ENCODE results near the gene RTN4R. TPM values are rescaled to one million over a fixed set of nuclear protein-coding genes. Genes with fewer than 3 reads are reported as not detected.

RTN4R gene
- total RNA-seq, 1 donor from 2014 or later: 0.79 TPM

GRCh38 chr22:20242393-20243175, 25.5 kb downstream of the RTN4R start:
- DNase-seq (ENCODE audit: low read depth in 2 of 2): no peak

DNA sequence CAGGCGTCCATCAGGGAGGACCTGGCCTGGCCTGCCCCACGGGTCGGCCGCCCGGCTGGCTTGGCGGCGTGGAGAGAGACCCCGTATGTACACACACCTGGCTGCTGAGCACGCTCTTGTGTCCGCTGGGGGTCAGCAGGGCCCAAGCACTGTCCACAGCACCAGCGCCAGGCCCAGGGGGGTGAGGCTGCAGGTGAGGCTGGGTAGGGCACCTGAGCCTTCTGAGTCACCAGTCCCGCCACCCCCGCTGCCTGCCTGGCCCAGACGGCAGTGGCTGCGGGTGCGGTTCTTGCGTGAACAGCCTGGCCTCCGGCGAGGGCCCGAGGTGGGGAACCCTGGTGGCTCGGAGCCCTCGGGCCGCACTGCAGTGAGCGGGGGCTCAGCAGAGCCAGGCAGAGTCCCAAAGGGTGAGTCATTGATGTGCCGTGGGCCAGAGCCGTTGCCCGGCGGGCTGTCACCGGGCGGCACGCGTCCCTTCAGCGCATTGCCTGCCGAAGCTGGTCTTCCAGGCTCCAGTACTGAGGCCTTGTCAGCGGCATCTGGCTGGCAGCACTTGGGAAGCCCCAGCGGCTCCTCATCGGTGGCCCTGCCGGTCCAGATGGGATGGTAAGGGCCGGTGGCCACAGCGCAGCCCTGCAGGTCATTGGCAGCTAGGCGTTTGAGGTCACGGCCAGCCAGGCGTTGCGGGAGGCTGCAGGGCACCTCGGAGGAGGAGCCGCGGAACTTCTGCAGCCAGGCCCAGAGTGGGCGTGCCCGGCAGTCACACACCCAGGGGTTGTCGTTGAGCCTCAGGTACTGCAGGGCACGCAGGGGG, 26.3 kb downstream of the RTN4R start:
- no peak for DNase-seq (ENCODE audit: low read depth in 2 of 2)

- no peak for DNase-seq (ENCODE audit: low read depth in 2 of 2)
Measured at GRCh38 chr22:20240900-20241299, 27.2 kb downstream of the RTN4R start.

DNA sequence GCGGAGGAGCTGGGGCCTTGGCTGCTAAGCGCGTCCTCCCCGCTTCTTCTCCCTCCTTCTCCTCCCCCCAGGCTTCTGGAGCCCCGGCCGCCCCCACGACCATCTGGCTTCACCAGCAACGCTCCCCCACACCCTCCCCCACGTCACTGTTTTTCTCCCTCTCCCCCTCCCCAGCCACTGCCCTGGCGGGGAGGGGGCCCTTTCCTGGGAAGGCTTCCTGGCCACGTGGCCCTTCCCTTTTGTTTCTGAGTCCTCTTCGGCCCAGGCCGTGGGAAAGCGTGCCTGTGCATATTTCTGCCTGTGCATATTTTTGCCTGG, 27.7 kb downstream of the RTN4R start:
- peak; percentile 37 to 78 for DNase-seq (ENCODE audit: low read depth in 2 of 2)

DNA sequence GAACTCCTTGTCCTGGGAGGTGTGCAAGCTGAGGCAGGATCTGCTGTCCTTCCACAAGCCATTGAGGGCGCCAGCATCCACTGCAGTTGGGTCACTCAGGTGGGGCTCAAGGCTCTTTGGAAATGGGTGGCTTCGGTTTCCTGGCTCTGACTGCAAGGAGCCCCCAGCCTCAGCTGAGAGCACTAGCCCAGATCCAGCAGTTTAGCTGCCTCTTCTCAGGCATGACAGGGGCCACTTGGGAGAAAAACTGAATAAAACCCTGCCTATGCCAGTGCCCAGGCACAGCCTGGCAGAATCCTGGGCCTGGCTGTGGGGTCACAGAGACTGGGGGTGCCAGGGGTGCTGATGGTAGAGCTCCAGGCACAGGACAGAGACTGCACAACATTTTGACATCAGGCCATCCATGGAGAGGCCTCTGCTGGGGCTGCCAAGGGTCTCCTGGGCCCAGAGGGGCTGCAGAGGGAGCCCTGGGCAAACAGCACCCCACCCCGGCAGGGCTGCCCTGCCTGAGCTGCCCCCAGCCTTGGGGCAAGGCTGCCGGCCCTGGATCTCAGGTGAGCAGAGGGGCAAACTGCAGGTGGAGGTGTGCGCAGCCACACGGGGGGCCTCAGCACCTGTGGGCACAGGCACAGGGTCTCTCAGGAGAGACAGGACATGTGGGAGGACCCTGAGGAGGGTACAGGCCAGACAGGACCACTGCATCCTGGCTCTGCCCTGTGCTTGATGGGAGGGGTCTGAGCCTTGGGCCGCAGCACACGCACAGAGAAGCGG, 28.3 kb downstream of the RTN4R start:
- DNase-seq (ENCODE audit: low read depth in 2 of 2): no peak

DNA sequence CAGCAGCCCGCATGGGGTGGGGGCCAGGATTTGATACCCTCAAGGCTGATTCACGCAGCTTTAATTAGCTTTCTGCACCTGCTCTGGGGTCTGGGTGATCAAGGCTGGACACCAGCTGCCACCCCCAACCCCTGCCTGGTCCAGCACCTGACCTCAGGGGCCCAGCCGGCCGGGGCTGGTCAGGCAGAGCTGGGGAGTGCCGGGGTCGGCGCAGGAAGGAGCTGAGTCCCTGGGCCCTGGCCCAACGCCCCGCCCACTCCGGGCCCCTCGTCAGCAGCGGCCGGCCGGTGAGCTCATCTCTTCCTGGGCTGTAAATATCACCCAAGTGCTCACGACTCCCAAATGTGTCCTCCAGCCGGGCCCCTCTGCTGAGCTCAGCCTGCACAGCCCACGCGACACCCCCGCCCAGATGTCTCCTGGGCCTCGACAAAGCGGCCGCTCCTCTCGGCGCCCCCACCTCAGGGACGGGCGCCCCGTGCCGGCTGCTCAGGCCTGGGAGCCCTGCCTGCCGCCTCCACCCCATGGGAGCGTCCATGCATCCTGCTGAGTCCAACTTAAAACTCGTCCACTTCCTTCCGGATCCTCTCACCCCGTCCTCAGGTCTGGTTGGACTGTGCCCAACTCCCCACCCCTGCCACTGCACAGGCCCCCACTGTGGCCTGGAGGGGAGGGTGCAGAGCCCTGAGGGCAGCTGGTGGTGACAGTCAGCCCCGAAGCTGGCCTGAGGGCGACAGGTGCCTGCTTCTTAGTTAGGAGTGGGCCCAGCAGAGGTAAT, 29.0 kb downstream of the RTN4R start:
- DNase-seq (ENCODE audit: low read depth in 2 of 2): peak; percentile 33 to 49

DNA sequence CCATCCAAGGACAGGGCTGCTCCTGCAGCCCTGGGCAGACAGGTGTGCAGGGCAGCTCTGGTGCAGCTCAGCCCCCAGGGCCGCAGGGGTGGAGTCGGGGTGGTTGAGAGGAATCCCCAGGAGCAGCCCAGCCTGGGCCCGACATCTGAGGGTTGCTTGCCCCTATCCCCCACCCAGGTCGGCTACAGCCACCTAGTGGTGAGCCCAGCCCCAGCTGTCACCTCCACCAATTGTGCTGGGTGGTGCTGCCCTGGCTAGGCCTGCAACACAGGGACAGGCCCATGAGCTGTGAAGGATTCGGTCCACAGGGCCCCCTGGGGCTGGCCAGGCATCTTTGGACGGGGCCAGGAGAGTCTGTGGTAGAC, 29.6 kb downstream of the RTN4R start:
- DNase-seq (ENCODE audit: low read depth in 2 of 2): peak; percentile 30 to 64

DNA sequence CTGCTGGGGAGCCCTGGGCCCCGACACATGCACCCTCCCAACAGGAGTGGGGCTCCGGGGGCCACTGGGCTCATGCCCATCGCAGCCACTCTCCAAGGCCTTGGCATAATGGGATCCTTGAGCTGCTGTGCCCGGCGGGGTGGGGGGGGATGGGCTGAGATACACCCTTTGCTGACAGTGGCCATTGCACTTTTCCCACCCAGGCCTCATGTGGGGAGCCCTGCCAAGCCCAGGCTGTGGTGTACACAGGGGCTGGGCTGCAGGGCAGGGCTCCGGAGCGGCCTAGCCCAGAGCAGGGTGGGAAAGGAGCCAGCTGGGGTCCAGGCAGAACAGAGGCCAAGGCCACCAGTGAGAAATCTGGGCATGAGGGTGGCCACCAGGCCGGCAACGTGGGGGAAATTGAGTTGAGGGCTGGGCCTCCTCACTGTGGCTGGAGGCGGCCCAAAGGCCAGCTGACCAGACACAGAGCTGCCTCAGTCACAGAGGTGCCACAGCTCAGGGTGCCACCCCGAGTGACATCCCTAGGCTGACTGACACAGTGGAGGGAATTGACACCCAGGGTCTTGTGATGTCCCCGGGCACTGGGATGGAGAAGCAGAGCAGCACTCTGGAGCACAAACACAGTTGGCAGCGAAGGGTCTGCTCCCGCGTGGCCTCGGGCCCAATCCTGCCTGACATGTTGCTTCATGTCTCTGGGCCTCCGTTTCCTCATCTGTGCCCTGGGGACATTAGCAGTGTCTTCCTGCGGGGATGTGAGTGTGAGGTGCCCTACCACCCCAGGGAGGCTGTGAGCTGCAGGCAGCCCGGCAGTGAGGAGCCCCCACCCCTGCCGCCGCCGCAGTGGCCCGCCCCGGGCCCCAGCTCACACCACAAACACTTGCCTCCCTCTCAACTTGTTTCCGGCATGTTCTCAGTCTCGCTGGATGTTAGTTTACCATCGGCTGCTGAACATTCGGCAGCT, 30.4 kb downstream of the RTN4R start:
- DNase-seq (ENCODE audit: low read depth in 2 of 2): no peak

- DNase-seq (ENCODE audit: low read depth in 2 of 2): no peak
Measured at GRCh38 chr22:20236052-20236717, 31.9 kb downstream of the RTN4R start.

- DNase-seq (ENCODE audit: low read depth in 2 of 2): no peak
Measured at GRCh38 chr22:20235389-20235991, 32.6 kb downstream of the RTN4R start.

DNA sequence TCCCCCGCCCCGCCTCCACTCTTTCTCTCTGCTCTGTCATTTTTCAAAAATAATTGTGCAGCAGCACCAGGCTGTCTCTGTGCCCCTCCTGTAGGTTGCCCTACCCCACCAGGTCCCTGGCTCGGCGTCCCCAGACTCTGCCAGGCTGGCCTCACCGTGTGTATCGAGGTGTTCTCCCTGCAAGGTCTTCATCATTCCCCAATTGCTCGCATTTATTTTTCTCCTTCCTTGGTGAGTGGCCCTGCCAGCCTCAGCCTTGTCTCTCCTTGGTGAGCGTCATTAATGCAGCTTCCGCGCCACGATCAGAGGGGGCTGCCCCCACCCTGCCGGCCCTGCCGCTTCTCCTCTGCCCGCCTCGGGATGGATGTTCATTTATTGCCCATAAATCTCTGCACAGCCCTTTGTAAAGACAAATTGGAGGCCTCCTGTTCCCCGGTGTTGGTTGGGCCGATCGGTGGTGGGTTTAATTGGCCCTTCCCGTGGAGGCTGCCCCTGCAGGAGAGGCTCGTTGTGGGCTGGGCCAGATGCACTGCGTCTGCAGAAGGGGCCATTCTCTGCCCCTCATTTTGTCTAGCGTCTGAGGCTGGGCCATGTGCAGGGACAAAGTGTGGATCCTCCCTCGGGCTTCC, 33.2 kb downstream of the RTN4R start:
- no peak for DNase-seq (ENCODE audit: low read depth in 2 of 2)

GRCh38 chr22:20234314-20234682, 33.8 kb downstream of the RTN4R start:
- DNase-seq (ENCODE audit: low read depth in 2 of 2): no peak

GRCh38 chr22:20233351-20234313, 34.5 kb downstream of the RTN4R start:
- DNase-seq (ENCODE audit: low read depth in 2 of 2): no peak

DNA sequence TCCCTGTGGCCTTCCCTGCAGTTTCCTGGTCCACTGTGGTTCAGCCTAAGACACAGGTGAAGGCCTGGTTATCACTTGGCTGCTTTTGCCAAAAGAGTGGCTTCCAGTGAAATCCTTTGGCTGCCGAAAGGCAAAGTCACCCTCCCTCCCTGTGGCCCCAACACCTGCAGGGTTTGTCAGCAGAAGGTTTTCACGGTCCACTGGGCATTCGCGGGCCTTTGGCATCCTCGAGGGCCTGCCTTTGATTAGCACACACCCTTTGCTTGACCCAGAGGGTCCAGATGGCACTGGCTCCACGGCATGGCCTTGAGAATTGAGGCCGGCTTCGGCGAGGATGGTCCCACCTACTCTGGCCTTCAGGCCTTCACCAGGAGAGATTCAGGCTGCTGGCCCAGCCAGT, 35.3 kb downstream of the RTN4R start:
- no peak for DNase-seq (ENCODE audit: low read depth in 2 of 2)

GRCh38 chr22:20232237-20232598, 35.9 kb downstream of the RTN4R start:
- DNase-seq (ENCODE audit: low read depth in 2 of 2): no peak

DNA sequence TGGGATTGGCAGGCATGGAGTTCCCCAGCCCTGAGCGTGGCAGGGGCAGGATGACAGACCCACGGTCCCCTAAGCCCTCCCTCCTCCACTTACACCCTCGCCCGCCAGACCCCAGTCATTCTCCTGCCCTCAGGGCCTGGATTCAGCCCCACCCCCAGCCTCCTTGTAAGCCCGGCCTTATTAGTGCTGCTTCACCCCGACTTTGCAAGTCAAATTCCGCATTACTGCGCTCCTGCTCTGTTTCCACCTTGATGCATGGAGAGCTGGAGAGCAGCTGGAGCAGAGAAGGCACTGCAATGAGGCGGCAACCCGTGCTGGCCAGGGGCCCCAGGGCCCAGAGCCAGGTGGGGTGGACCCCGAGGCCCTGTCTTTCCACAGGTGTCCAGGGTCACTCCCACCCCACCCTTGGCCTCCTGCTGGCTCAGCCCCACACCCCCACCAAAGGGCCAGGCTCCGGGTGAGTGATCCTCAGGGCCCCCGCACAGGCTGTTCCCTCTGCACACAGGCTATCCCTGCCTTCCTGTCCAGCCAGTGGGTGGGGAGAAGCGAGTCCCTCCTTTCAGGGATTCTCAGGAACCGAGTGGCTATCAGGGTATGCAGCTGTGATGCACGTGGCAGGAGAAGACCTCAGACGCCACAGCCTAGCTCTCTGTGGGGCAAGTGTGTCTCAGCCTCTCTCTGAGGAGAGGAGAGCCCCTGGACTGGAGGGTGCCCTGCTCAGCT, 36.4 kb downstream of the RTN4R start:
- DNase-seq (ENCODE audit: low read depth in 2 of 2): no peak

DNA sequence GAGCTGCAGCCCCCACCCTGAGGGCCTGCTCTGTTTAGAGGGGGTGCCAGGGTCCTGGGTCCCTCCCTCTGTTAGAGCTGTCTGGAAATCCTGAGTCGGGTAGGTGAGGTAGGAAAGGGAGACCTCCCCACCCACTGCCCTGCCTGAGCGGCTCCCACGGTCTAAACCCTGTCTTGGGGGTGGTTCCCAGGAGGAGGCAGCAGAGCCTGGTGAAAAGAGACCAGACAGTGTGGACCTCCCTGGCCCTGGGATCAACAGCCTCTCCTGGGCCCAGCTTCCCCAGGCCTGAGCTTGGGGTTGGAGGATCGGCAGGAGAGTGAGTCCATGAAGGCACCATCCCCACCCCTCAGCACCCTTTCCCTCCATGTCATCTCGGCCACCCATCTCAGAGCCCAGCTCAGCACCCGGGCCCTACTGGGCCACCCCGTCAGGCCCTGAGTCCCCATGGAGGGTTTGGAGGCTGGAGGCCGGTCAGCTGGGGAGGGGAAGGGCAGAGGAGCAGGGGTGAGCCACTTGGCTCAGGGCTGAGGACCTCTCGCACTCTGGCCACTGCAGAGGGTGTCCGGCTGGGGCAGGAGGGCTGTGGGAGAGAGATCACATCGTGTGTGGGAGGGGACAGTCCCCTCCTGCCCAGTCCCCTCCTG, 37.2 kb downstream of the RTN4R start:
- no peak for DNase-seq (ENCODE audit: low read depth in 2 of 2)

Data from lung microvascular endothelial cell (primary cell).